ENCODE measurements around the gene SLC34A3.

SLC34A3 gene

DNA sequence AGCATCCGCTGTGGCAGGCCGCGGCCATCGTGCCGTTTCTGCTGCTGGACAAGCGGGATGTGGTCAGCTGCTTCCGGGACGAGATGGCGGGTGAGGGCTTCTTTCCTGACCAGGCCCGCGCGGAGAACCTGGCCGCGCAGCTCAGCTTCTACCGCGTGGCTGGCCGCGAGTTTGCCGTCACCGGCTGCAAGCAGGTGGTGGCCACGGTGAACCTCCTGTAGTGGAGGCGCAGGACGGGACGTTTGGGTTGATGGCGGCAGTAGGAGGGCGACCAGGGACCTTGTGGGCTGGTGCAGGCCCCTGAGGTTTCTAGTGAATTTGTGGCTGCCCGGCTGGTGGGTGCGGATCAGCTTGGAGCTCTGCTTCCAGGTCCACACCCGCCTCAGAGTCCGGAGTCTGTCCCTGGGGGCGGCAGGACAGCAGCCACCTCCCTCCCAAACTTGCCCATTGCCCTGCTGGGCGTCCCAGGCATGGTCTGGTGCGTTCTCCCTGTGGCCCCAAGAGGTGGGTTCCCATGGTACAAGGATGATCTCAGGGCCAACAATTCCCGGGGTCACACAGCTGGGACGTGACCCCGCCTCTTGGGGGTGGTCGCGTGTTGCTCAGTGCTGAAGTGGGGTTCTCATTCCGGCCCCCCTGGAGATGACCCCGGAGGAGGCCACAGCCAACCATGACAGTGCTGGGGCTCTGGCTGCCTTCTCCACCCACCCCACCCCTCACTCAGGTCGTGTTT lies 49.2 kb downstream of the SLC34A3 start:
- Histone ChIP-seq H3K27me3 (replicated peaks) (no peaks in the 10 kb centered on the region), H3K27ac (no peak overlapping the region), H3K36me3 (replicated peaks) (peaks cover 11% of the 10 kb centered on the region), H3K4me3 (ENCODE audit: low read depth, low read length) (no peak overlapping the region)
- no peak for DNase-seq
- TF ChIP-seq, protein P1, sequence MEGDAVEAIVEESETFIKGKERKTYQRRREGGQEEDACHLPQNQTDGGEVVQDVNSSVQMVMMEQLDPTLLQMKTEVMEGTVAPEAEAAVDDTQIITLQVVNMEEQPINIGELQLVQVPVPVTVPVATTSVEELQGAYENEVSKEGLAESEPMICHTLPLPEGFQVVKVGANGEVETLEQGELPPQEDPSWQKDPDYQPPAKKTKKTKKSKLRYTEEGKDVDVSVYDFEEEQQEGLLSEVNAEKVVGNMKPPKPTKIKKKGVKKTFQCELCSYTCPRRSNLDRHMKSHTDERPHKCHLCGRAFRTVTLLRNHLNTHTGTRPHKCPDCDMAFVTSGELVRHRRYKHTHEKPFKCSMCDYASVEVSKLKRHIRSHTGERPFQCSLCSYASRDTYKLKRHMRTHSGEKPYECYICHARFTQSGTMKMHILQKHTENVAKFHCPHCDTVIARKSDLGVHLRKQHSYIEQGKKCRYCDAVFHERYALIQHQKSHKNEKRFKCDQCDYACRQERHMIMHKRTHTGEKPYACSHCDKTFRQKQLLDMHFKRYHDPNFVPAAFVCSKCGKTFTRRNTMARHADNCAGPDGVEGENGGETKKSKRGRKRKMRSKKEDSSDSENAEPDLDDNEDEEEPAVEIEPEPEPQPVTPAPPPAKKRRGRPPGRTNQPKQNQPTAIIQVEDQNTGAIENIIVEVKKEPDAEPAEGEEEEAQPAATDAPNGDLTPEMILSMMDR (IDR thresholded peaks at IDR 0.05; ENCODE audit: low read depth, low read length, missing control alignments): no peak
- in situ Hi-C loops (cut with HindIII; ENCODE audit: low pct_ligation_motif_present, low sequenced_read_pairs): no loop called here

DNA sequence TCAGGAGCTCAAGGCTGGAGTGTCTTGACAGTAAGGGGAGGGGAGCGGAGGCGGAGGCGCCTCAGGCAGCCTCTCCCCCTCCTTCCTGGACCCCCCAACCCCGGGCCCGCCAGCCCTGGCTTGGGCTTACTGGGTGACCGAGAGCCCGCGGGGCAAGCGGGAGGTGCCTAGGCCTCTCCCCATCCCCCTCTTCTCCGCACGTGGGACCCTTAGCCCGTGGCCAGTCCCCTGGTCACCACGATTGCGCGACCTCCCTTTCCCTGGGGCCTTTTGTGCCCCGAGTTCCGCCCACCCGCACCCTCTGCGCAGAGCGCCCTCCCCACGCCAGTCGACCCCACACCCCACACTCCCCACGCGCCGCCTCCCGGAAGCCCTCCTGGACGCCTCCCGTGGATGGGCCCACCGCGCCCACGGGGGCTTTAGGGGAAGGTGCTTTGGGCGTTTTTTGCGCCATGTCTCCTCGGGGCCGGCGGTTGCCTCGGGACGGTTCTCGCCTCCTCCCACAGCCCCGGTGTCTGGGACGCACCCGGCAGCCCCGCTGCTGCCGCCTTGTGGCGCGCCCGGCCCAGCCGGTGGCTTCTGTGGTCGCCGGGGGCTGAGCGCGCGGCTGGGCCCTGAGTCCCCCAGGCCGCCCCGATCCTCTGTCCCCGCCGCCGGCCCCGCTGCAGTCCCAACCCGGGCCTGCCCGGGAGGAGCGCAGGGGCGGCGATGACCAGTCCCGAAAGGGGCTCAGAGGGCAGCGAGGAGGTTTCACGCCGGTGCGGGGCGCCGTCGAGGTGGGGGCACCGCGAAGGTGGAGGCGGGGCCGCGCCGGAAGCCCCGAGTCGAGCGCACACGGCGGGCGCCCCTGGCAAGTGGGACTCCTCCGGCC lies 50.0 kb downstream of the SLC34A3 start:
- peaks cover 11% of the 10 kb centered on the region for H3K36me3 ChIP-seq (replicated peaks)
- TF ChIP-seq, protein P1 (IDR thresholded peaks at IDR 0.05; ENCODE audit: low read depth, low read length, missing control alignments): peak; percentile 56
- no peak for DNase-seq
- H3K27ac ChIP-seq: no peak overlapping the region
- H3K27me3 ChIP-seq (replicated peaks): no peaks in the 10 kb centered on the region
- in situ Hi-C loops (cut with HindIII; ENCODE audit: low pct_ligation_motif_present, low sequenced_read_pairs): no loop called here
- peak overlapping the region; percentile 32 for H3K4me3 ChIP-seq (ENCODE audit: low read depth, low read length)

DNA sequence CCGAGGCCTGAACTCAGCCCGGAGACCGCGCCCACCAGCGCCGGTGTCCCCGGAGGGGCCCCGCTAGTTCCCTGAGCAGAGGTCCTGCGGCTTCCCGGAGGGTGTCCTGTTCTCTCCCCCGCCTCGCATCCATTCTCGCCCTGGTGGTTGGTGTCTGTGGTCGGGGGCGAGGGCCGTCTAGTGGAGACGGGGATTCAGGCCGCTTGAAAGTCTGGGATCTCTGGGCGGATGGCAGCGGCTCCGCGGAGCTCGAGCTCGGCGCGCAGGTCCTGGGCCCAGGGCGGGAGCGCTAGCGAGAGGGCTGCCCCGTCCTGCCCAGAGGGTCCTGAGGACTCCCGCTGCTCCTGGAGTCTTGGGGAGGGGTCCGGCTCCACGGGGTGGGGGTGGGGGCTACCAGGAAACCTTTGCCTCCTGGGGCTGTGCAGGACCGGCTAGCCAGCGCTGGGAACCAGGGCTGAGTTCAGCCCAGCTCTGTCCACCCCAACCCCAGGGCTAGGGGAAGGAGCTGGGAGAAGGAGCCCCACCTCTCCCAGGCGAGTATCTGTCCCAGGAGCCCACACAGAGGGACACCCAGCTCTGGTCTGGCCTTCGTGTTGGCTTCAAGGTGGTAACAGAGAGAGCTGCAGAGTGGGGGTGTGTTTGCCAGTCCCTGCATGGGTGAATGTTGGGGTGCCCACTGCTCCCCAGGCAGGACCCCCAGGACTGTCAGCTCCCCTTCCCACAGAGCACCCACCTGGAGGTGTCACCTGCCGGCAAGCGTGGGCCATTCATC lies 50.8 kb downstream of the SLC34A3 start:
- Histone ChIP-seq H3K27ac (no peak overlapping the region), H3K27me3 (replicated peaks) (no peaks in the 10 kb centered on the region), H3K4me3 (ENCODE audit: low read depth, low read length) (peak overlapping the region; percentile 15), H3K36me3 (replicated peaks) (peaks cover 11% of the 10 kb centered on the region)
- TF ChIP-seq, protein P1 (IDR thresholded peaks at IDR 0.05; ENCODE audit: low read depth, low read length, missing control alignments): no peak
- DNase-seq: no peak
- in situ Hi-C loops (cut with HindIII; ENCODE audit: low pct_ligation_motif_present, low sequenced_read_pairs): no loop called here
